GM13977 (cell line): Measurements from ENCODE around the gene TTC3.
"Not testable (repeated sequence)": the region's sequence is repeated elsewhere in the genome, so short reads cannot be mapped to it uniquely, and the experiment has no call there.

Experiments used
- DNase-seq: peaks from one replicate; pipeline ENCODE4 v3.0.0; 2012; ENCODE audit warnings: low spot score
- CTCF ChIP-seq: IDR thresholded peaks from 2 replicates; pipeline ENCODE4 v1.5.1; 2012; ENCODE audit warnings: mild to moderate bottlenecking, control low read depth; ENCODE audit not compliant: insufficient read depth; ENCODE audit errors: extremely low read depth, missing control alignments
- in situ Hi-C: fragments of 300-500 bp; cut with MboI; formaldehyde crosslinking; loops from one replicate; pipeline ENCODE4 v1.12.0; 2022; ENCODE audit warnings: low sequenced_read_pairs, low pct_unique_long_range_greater_than_20kb, mixed read lengths, inconsistent platforms; ENCODE audit not compliant: unreplicated experiment

TTC3 gene

GRCh38 chr21:37045556-37045955 is 27.5 kb upstream of the TTC3 start:
- no peak for TF ChIP-seq CTCF

GRCh38 chr21:37047079-37047478 is 26.0 kb upstream of the TTC3 start:
- no peak for TF ChIP-seq CTCF
- in situ Hi-C loops, result no loop called here

More at GRCh38 chr21:37045556-37045955, 27.5 kb upstream of the TTC3 start:
- in situ Hi-C loops, result no loop called here
- no peak for DNase-seq

GRCh38 chr21:37049741-37050140 is 23.3 kb upstream of the TTC3 start:
- DNase-seq, in situ Hi-C loops: not testable (repeated sequence)

More at GRCh38 chr21:37047079-37047478, 26.0 kb upstream of the TTC3 start:
- DNase-seq, result no peak

GRCh38 chr21:37055271-37055855 is 17.7 kb upstream of the TTC3 start:
- DNase-seq, result no peak
- no peak for TF ChIP-seq CTCF
- in situ Hi-C loops, result no loop called here

GRCh38 chr21:37057614-37058013 is 15.4 kb upstream of the TTC3 start:
- DNase-seq, result no peak
- in situ Hi-C loops, result no loop called here

GRCh38 chr21:37058261-37058660 is 14.8 kb upstream of the TTC3 start:
- DNase-seq, result no peak
- no peak for TF ChIP-seq CTCF
- in situ Hi-C loops, result no loop called here

More at GRCh38 chr21:37057614-37058013, 15.4 kb upstream of the TTC3 start:
- no peak for TF ChIP-seq CTCF

GRCh38 chr21:37059181-37059580 is 13.9 kb upstream of the TTC3 start:
- DNase-seq, result no peak
- TF ChIP-seq CTCF, result no peak
- in situ Hi-C loops, result no loop called here
